PC-3 (cell line): Measurements from ENCODE around the gene CD226. TPM values are rescaled to one million over a fixed set of nuclear protein-coding genes. Genes with fewer than 3 reads are reported as not detected.

ENCODE experiments used
- ATAC-seq: fragments of 200-7000 bp; cut with Tn5 transposase; 2 replicates; pipeline ENCODE4 v1.9.1; 2020; ENCODE audit warnings: mild to moderate bottlenecking, moderate library complexity
- BruUV-seq: library from RNA; stranded (reverse); fragments of 400-500 nt; replicated peaks from 2 replicates; lab custom pipeline; 2021; lab: Mats Ljungman, UMichigan
- CTCF ChIA-PET: fragments of 300-600 bp; sonication (Branson Sonifier 250); formaldehyde crosslinking; loops from one replicate; lab custom pipeline; 2022; ENCODE audit warnings: antibody characterized with exemption; lab: Charles Lee
- POLR2A ChIA-PET: fragments of 300-600 bp; sonication (Branson Sonifier 250); formaldehyde crosslinking; loops from one replicate; lab custom pipeline; 2022; ENCODE audit warnings: antibody characterized with exemption; ENCODE audit not compliant: unreplicated experiment; lab: Charles Lee
- DNase-seq: peaks from one replicate; pipeline ENCODE4 v3.0.0-alpha.2; 2015
- H2AFZ ChIP-seq: fragments of 300-600 bp; sonication (generic); 2 replicates; pipeline ENCODE4 v1.6.0; 2016; ENCODE audit warnings: antibody characterized with exemption, low read length
- H3F3A ChIP-seq: fragments of 300-600 bp; sonication (generic); one replicate; pipeline ENCODE4 v1.6.0; 2017; ENCODE audit warnings: antibody characterized with exemption, low read length, control low read depth, mild to moderate bottlenecking; ENCODE audit not compliant: unreplicated experiment
- H3K27ac ChIP-seq: fragments of 300-600 bp; sonication (generic); 2 replicates; pipeline ENCODE4 v1.5.1; 2016; ENCODE audit warnings: mild to moderate bottlenecking, low read length
- H3K27me3 ChIP-seq: fragments of 300-600 bp; sonication (generic); 2 replicates; pipeline ENCODE4 v1.6.1; 2016; ENCODE audit warnings: low read length, mixed read lengths
- H3K36me3 ChIP-seq: fragments of 300-600 bp; sonication (generic); 2 replicates; pipeline ENCODE4 v1.6.1; 2016; ENCODE audit warnings: low read depth, mixed run types, low read length, mixed read lengths
- H3K4me1 ChIP-seq: fragments of 300-600 bp; sonication (generic); 2 replicates; pipeline ENCODE4 v1.5.1; 2016; ENCODE audit warnings: low read length; ENCODE audit not compliant: insufficient read depth
- H3K4me2 ChIP-seq: fragments of 300-600 bp; sonication (generic); 2 replicates; pipeline ENCODE4 v1.6.0; 2016; ENCODE audit warnings: low read length
- H3K4me3 ChIP-seq: fragments of 300-600 bp; sonication (generic); 2 replicates; pipeline ENCODE4 v1.5.1; 2016; ENCODE audit warnings: mild to moderate bottlenecking, low read length, mixed read lengths
- H3K79me2 ChIP-seq: fragments of 300-600 bp; sonication (generic); 2 replicates; pipeline ENCODE4 v1.6.1; 2017; ENCODE audit warnings: low read length, mixed read lengths
- H3K9ac ChIP-seq: fragments of 300-600 bp; sonication (generic); 2 replicates; pipeline ENCODE4 v1.6.0; 2016; ENCODE audit warnings: mild to moderate bottlenecking, low read length
- H3K9me2 ChIP-seq: fragments of 300-600 bp; sonication (generic); replicated peaks from 2 replicates; pipeline ENCODE4 v1.6.1; 2016; ENCODE audit warnings: mixed run types, low read length, mixed read lengths
- H3K9me3 ChIP-seq: fragments of 300-600 bp; sonication (generic); 2 replicates; pipeline ENCODE4 v1.6.1; 2016; ENCODE audit warnings: low read length, mixed read lengths
- H4K20me1 ChIP-seq: fragments of 300-600 bp; sonication (generic); 2 replicates; pipeline ENCODE4 v1.6.1; 2016; ENCODE audit warnings: low read length, mixed read lengths
- EZH2 ChIP-seq: fragments of 300-600 bp; sonication (generic); IDR thresholded peaks from one replicate; pipeline ENCODE4 v1.6.1; 2017; ENCODE audit warnings: antibody characterized with exemption, mild to moderate bottlenecking, low read length; ENCODE audit not compliant: unreplicated experiment
- EZH2phosphoT487 ChIP-seq: fragments of 300-600 bp; sonication (generic); IDR thresholded peaks from 2 replicates; pipeline ENCODE4 v1.6.1; 2018; ENCODE audit warnings: mild to moderate bottlenecking, antibody characterized with exemption, low read length, borderline replicate concordance
- intact Hi-C: fragments of 100-400 bp; cut with micrococcal nuclease; formaldehyde crosslinking; loops from 2 replicates; pipeline ENCODE4 v1.9.0; 2023
- total RNA-seq: library from RNA; depleted of rRNA; stranded (reverse); fragments of >200 nt; gene quantifications from 2 replicates; pipeline ENCODE4 v1.2.3, GENCODE V29; 2014
- TF ChIP-seq, protein P1 (sequence below): fragments of 300-600 bp; sonication (generic); conservative IDR thresholded peaks from 2 replicates; pipeline ENCODE4 v1.5.1; 2017; ENCODE audit warnings: antibody characterized with exemption, low read depth, mild to moderate bottlenecking, low read length

The CD226 gene
- total RNA-seq, 1 experiment from 2014 or later, result 0.26 TPM

DNA sequence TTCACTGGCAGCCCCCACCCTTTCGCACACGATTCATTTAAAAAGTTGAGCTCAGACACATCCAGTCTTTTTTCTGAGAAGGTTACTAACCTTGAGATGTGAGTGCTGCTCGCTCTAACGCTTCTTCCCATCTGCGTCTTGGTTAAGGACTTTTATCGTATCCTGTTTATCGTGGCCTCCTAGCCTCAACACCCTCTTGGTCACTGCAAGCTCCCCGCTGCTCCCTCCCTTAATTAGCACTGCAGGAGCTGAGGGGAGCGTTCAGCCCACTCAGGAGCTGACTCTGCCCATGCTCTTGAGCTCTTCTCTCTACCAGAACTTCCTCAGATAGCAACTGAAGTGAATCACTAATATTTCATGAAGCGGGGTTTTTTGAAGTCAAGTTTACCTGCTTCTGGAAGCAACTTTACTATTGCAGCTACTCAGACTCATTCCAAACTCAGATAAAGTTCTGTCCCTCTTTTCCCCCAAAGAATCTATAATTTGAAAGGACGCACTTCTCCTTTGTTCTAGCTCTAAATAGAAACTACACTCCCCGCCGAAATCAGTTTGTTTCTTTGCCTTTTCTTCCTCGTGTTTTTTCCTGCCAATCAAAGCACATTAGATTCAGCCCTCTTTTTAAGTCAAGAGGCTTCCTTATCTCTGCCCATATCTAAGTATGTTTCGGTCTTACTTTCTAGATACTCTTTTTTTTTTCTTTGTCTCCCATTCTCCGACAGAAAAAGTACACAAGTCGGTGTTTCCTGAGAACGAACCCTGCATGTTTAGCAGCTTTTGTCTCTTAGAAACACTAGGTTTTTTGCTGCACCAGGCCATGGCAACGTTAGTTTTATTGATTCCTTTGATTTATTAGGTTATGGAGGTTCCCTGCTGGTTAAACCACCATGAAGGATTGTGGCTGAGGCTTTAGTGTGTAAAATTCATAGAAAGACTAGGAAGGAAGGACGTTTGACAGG, 9.3 kb upstream of the CD226 start:
- H3K9me3 ChIP-seq, result no peaks in the 10 kb centered on the region
- H3K9ac ChIP-seq, result no peak overlapping the region
- POLR2A ChIA-PET, result no interaction called here
- H3K4me2 ChIP-seq, result no peak overlapping the region
- H3K27me3 ChIP-seq, result no peaks in the 10 kb centered on the region
- no peaks in the 10 kb centered on the region for H3K9me2 ChIP-seq
- no peaks in the 10 kb centered on the region for H3F3A ChIP-seq
- H3K4me3 ChIP-seq, result no peak overlapping the region
- no peaks in the 10 kb centered on the region for H3K79me2 ChIP-seq
- no peaks in the 10 kb centered on the region for H4K20me1 ChIP-seq
- no peak overlapping the region for H2AFZ ChIP-seq
- H3K27ac ChIP-seq, result no peak overlapping the region
- CTCF ChIA-PET, result no interaction called here
- H3K36me3 ChIP-seq, result no peaks in the 10 kb centered on the region
- intact Hi-C loops, result no loop called here
- no peaks in the 10 kb centered on the region for H3K4me1 ChIP-seq
- no TSS peak for BruUV-seq
- no peak for ATAC-seq
- no peak for DNase-seq
- TF ChIP-seq, protein P1, sequence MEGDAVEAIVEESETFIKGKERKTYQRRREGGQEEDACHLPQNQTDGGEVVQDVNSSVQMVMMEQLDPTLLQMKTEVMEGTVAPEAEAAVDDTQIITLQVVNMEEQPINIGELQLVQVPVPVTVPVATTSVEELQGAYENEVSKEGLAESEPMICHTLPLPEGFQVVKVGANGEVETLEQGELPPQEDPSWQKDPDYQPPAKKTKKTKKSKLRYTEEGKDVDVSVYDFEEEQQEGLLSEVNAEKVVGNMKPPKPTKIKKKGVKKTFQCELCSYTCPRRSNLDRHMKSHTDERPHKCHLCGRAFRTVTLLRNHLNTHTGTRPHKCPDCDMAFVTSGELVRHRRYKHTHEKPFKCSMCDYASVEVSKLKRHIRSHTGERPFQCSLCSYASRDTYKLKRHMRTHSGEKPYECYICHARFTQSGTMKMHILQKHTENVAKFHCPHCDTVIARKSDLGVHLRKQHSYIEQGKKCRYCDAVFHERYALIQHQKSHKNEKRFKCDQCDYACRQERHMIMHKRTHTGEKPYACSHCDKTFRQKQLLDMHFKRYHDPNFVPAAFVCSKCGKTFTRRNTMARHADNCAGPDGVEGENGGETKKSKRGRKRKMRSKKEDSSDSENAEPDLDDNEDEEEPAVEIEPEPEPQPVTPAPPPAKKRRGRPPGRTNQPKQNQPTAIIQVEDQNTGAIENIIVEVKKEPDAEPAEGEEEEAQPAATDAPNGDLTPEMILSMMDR, result no peak
- TF ChIP-seq EZH2 (no peak), EZH2phosphoT487 (no peak)

DNA sequence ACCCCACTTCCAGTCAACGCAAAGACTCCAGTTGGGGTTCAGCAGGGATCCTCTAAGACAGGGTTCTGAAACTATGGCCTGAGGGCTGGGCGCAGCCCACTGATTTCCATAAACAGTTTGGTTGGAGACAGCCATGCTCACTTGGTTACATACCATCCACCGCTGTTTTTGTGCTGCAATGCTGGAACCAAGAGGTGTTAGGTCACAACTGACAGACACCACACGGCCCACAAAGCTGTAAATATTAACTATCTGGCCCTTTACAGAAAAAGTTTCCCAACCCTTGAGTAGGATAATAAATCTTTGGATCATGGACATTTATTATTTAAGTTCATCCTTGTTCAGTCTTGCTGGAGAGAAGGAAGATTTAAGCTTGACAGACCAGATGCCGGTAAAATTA, 8.4 kb upstream of the CD226 start:
- Histone ChIP-seq H3K9me2 (no peaks in the 10 kb centered on the region), H3K36me3 (no peaks in the 10 kb centered on the region), H2AFZ (no peak overlapping the region), H4K20me1 (no peaks in the 10 kb centered on the region), H3K27me3 (no peaks in the 10 kb centered on the region), H3K9me3 (no peaks in the 10 kb centered on the region), H3K4me2 (no peak overlapping the region), H3K27ac (no peak overlapping the region), H3K9ac (no peak overlapping the region), H3K79me2 (no peaks in the 10 kb centered on the region), H3K4me3 (no peak overlapping the region), H3F3A (no peaks in the 10 kb centered on the region), H3K4me1 (no peaks in the 10 kb centered on the region)
- no TSS peak for BruUV-seq
- intact Hi-C loops, result no loop called here
- POLR2A ChIA-PET, result no interaction called here
- TF ChIP-seq EZH2phosphoT487 (no peak), EZH2 (no peak)
- TF ChIP-seq, protein P1, result no peak
- DNase-seq (no peak), ATAC-seq (no peak)
- CTCF ChIA-PET, result no interaction called here
